ENCODE results near the gene EVPL.

DNA sequence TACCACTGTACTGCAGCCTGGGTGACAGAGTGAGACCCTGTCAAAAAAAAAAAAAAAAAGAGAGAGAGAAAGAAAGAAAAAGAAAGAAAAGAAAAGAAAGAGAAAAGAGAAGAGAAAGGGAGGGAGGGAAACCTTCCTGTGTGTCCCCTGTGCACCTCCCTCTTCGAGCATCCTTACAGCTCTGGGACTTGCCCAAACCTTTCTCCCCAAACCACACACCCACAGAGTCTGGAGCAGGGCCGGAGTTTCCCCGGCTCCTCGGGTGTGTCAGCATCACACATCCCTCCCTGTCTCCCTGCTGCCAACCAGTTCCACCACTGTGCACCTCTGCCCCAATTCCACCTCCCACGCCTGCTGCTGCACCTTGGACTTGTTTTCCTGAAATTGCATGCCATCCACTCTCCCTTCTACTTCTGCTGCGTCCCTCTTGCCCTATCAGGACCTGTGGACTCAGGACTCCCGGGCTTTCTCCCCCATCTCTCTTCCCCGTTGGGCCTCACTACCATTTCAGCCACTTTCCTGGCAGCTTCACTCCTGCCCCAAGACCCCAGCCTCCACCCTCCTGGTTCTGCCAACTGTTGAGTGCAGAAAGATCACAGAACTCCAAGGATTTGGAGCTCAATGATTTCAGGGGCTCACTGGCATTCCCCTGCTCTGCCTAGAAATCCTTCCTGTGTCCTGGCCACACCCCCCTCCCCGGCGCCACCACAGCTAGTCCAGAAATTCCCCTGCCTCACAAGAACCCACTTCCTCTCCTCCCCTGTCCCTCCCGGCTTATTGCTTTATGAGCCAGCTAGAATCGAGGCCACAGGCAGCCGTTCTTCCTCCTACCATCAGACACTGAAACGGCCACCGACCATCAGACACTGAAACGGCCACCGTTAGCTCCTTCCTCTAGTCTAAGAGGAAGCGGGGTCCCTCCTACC lies 30.2 kb downstream of the EVPL start:
- no peak for TF ChIP-seq EZH2 (IDR thresholded peaks at IDR 0.05; ENCODE audit: borderline replicate concordance, low read depth, low read length, severe bottlenecking)
- no peak for TF ChIP-seq POLR2A (IDR thresholded peaks at IDR 0.05; ENCODE audit: low read depth, low read length)
- TF ChIP-seq, protein P1, sequence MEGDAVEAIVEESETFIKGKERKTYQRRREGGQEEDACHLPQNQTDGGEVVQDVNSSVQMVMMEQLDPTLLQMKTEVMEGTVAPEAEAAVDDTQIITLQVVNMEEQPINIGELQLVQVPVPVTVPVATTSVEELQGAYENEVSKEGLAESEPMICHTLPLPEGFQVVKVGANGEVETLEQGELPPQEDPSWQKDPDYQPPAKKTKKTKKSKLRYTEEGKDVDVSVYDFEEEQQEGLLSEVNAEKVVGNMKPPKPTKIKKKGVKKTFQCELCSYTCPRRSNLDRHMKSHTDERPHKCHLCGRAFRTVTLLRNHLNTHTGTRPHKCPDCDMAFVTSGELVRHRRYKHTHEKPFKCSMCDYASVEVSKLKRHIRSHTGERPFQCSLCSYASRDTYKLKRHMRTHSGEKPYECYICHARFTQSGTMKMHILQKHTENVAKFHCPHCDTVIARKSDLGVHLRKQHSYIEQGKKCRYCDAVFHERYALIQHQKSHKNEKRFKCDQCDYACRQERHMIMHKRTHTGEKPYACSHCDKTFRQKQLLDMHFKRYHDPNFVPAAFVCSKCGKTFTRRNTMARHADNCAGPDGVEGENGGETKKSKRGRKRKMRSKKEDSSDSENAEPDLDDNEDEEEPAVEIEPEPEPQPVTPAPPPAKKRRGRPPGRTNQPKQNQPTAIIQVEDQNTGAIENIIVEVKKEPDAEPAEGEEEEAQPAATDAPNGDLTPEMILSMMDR (IDR thresholded peaks at IDR 0.05; ENCODE audit: extremely low read depth in 1 of 2, insufficient read depth in 1 of 2, low read depth in 1 of 2, low read length in 2 of 2), result no peak
- no peak for TF ChIP-seq FOS (IDR thresholded peaks at IDR 0.05; ENCODE audit: borderline replicate concordance, insufficient read depth, low read length)
- TF ChIP-seq GATA2 (IDR thresholded peaks at IDR 0.05; ENCODE audit: insufficient read depth, insufficient read length, low read depth, low read length), result no peak
- TF ChIP-seq JUN (IDR thresholded peaks at IDR 0.05; ENCODE audit: borderline replicate concordance, insufficient read depth, insufficient read length, low read depth), result no peak
